Adipocyte (in vitro differentiated cells): ENCODE data around the gene PLPP4.

Experiments used
- DNase-seq: peaks from one replicate; pipeline ENCODE4 v3.0.0-alpha.2; 2015; ENCODE audit warnings: low read depth
- H3K27me3 ChIP-seq: replicated peaks from 2 replicates; pipeline ENCODE4 v1.7.0; 2013; ENCODE audit warnings: mild to moderate bottlenecking, low read length, moderate library complexity; ENCODE audit not compliant: control insufficient read depth, insufficient read depth
- H3K36me3 ChIP-seq: 2 replicates; pipeline ENCODE4 v1.7.0; 2013; ENCODE audit warnings: low read length, mild to moderate bottlenecking, moderate library complexity; ENCODE audit not compliant: control insufficient read depth, insufficient read depth, severe bottlenecking
- H3K4me1 ChIP-seq: 2 replicates; pipeline ENCODE4 v1.7.0; 2013; ENCODE audit warnings: mild to moderate bottlenecking, low read length, moderate library complexity; ENCODE audit not compliant: control insufficient read depth, insufficient read depth
- H3K4me3 ChIP-seq: 2 replicates; pipeline ENCODE4 v1.7.0; 2013; ENCODE audit warnings: mild to moderate bottlenecking, low read length, moderate library complexity
- H3K9ac ChIP-seq: 2 replicates; pipeline ENCODE4 v1.7.0; 2013; ENCODE audit warnings: mild to moderate bottlenecking, low read length, moderate library complexity
- H3K9me3 ChIP-seq: 2 replicates; pipeline ENCODE4 v1.7.0; 2013; ENCODE audit warnings: mild to moderate bottlenecking, low read length, moderate library complexity; ENCODE audit not compliant: control insufficient read depth

Gene PLPP4

GRCh38 chr10:120614680-120615079, 157.7 kb downstream of the PLPP4 start:
- Histone ChIP-seq H3K9ac (no peak overlapping the region), H3K9me3 (peaks cover 36% of the 10 kb centered on the region), H3K27me3 (no peaks in the 10 kb centered on the region), H3K36me3 (no peaks in the 10 kb centered on the region), H3K4me3 (no peak overlapping the region), H3K4me1 (no peaks in the 10 kb centered on the region)
- no peak for DNase-seq

DNA sequence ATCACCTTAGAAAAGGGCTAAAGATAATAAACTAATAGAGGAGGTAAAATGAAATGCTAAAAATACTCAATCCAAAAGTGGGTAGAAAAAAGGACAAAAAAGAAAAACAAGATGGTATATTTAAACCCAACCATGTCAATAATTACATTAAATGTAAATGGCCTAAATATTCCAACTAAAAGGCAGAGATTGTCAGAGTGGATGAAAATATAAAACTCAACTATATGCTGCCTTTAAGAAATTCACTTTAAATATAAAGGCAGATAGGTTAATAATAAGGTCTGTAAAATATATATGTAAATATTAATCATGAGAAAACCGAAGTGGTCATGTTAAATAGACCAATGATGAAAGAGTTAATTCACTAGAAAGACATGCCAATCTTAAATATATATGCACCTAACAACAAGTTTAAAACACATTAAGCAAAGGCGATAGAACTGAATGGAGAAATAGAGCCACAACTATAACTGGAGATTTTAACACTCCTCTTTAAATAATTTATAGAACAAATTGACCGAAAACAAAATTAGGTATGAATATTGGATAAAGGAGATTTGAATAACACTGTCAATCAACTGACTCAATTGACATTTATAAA, 159.4 kb downstream of the PLPP4 start:
- no peak for DNase-seq
- no peaks in the 10 kb centered on the region for H3K27me3 ChIP-seq
- H3K4me3 ChIP-seq: no peak overlapping the region
- peaks cover 38% of the 10 kb centered on the region for H3K9me3 ChIP-seq
- H3K36me3 ChIP-seq: no peaks in the 10 kb centered on the region
- no peaks in the 10 kb centered on the region for H3K4me1 ChIP-seq
- H3K9ac ChIP-seq: no peak overlapping the region

GRCh38 chr10:120628197-120628596, 171.2 kb downstream of the PLPP4 start:
- H3K27me3 ChIP-seq: no peaks in the 10 kb centered on the region
- H3K4me1 ChIP-seq: no peaks in the 10 kb centered on the region
- H3K9ac ChIP-seq: no peak overlapping the region
- H3K36me3 ChIP-seq: no peaks in the 10 kb centered on the region
- H3K9me3 ChIP-seq: peaks cover 4% of the 10 kb centered on the region
- DNase-seq: no peak
- no peak overlapping the region for H3K4me3 ChIP-seq

DNA sequence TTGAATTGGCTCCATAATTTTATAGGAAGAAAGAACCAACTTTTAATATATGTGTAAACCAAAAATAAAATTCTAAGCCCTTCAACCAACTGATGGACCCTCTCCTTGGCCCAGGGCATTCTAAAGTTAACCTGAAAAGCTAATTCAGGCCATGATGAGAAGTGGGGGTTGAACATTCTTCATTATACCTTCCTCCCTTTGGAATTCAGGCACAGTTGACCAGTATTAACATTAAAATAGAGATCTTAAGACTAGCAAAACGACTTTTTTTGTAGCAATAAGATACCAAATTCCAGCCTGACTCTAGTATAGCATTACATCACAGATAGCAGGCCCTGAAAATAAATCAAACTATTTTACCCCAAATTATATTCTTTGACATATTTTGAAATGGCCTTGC, 173.2 kb downstream of the PLPP4 start:
- Histone ChIP-seq H3K9me3 (peaks cover 4% of the 10 kb centered on the region), H3K36me3 (no peaks in the 10 kb centered on the region), H3K9ac (no peak overlapping the region), H3K27me3 (no peaks in the 10 kb centered on the region), H3K4me3 (no peak overlapping the region), H3K4me1 (no peaks in the 10 kb centered on the region)
- no peak for DNase-seq

- Histone ChIP-seq H3K9me3 (peaks cover 4% of the 10 kb centered on the region), H3K4me1 (no peaks in the 10 kb centered on the region), H3K27me3 (no peaks in the 10 kb centered on the region), H3K9ac (no peak overlapping the region), H3K4me3 (no peak overlapping the region), H3K36me3 (no peaks in the 10 kb centered on the region)
- DNase-seq: no peak
Measured at GRCh38 chr10:120632047-120632446, 175.0 kb downstream of the PLPP4 start.

DNA sequence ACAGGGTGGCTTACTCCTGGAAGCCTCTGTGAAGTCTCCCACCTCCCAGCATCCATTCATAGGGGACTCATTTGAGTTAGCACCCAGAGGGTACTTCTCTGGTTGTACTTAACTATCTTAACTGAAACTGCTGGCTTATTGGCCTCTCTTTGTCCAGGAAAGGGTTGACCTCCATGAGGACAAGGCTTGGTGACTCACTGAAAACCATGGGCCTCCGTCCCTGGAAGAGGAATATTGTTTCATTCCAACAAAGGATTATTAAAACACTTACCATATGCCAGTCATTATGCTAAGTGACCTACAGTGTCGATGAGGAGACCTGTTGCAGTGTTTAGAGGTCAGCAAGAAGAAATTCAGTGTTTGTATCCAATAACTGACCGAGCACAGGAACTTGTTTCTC, 175.9 kb downstream of the PLPP4 start:
- no peak overlapping the region for H3K4me3 ChIP-seq
- no peaks in the 10 kb centered on the region for H3K36me3 ChIP-seq
- no peak for DNase-seq
- no peaks in the 10 kb centered on the region for H3K4me1 ChIP-seq
- H3K9ac ChIP-seq: no peak overlapping the region
- H3K9me3 ChIP-seq: peaks cover 4% of the 10 kb centered on the region
- no peaks in the 10 kb centered on the region for H3K27me3 ChIP-seq

- DNase-seq: no peak
- Histone ChIP-seq H3K9me3 (peaks cover 1% of the 10 kb centered on the region), H3K27me3 (no peaks in the 10 kb centered on the region), H3K9ac (no peak overlapping the region), H3K4me3 (no peak overlapping the region), H3K4me1 (no peaks in the 10 kb centered on the region), H3K36me3 (no peaks in the 10 kb centered on the region)
Measured at GRCh38 chr10:120634659-120635058, 177.6 kb downstream of the PLPP4 start.
